Measurements from ENCODE around the gene UFD1.
A peak's percentile ranks its signal among the peaks of the same experiment; 100 is the strongest.

The UFD1 gene

GRCh38 chr22:19510919-19511341 lies 31.9 kb upstream of the UFD1 start:
- no peak for TF ChIP-seq TEAD4 (IDR thresholded peaks at IDR 0.05)
- TF ChIP-seq YY1 (IDR thresholded peaks at IDR 0.05; ENCODE audit: low read depth), result no peak
- TF ChIP-seq ZBTB7A (IDR thresholded peaks at IDR 0.05; ENCODE audit: low read depth), result no peak
- no peak for TF ChIP-seq USF1 (IDR thresholded peaks at IDR 0.05)
- no peak for TF ChIP-seq REST (IDR thresholded peaks at IDR 0.05; ENCODE audit: low read depth)
- no peak for TF ChIP-seq EP300 (IDR thresholded peaks at IDR 0.05; ENCODE audit: borderline replicate concordance)
- no peak for TF ChIP-seq RAD21 (IDR thresholded peaks at IDR 0.05; ENCODE audit: low read depth)
- TF ChIP-seq CREB1 (IDR thresholded peaks at IDR 0.05; ENCODE audit: low read depth), result no peak
- TF ChIP-seq TAF1 (IDR thresholded peaks at IDR 0.05; ENCODE audit: low read depth), result no peak
- TF ChIP-seq MAX (IDR thresholded peaks at IDR 0.05), result no peak
- TF ChIP-seq FOXM1 (IDR thresholded peaks at IDR 0.05; ENCODE audit: borderline replicate concordance, low read depth), result no peak
- TF ChIP-seq EGR1 (IDR thresholded peaks at IDR 0.05), result no peak
- TF ChIP-seq TCF12 (IDR thresholded peaks at IDR 0.05; ENCODE audit: low read depth), result no peak
- no peak for TF ChIP-seq CEBPB (IDR thresholded peaks at IDR 0.05)

- TF ChIP-seq TEAD4 (IDR thresholded peaks at IDR 0.05) (no peak), RAD21 (IDR thresholded peaks at IDR 0.05; ENCODE audit: low read depth) (no peak)
Measured at GRCh38 chr22:19509923-19510322, 30.9 kb upstream of the UFD1 start.

GRCh38 chr22:19509191-19509590 lies 30.2 kb upstream of the UFD1 start:
- no peak for TF ChIP-seq USF1 (IDR thresholded peaks at IDR 0.05)
- TF ChIP-seq REST (IDR thresholded peaks at IDR 0.05; ENCODE audit: low read depth), result peak; percentile 49
- no peak for TF ChIP-seq TCF12 (IDR thresholded peaks at IDR 0.05; ENCODE audit: low read depth)
- no peak for TF ChIP-seq FOXM1 (IDR thresholded peaks at IDR 0.05; ENCODE audit: borderline replicate concordance, low read depth)

- no peak for TF ChIP-seq NFIC (IDR thresholded peaks at IDR 0.05)
- no peak for TF ChIP-seq EGR1 (IDR thresholded peaks at IDR 0.05)
- no peak for TF ChIP-seq RAD21 (IDR thresholded peaks at IDR 0.05; ENCODE audit: low read depth)
- no peak for TF ChIP-seq TCF12 (IDR thresholded peaks at IDR 0.05; ENCODE audit: low read depth)
Measured at GRCh38 chr22:19508024-19508776, 29.2 kb upstream of the UFD1 start.

GRCh38 chr22:19507534-19507861 lies 28.5 kb upstream of the UFD1 start:
- TF ChIP-seq TAF1 (IDR thresholded peaks at IDR 0.05; ENCODE audit: low read depth) (no peak), REST (IDR thresholded peaks at IDR 0.05; ENCODE audit: low read depth) (no peak), FOXM1 (IDR thresholded peaks at IDR 0.05; ENCODE audit: borderline replicate concordance, low read depth) (no peak), EGR1 (IDR thresholded peaks at IDR 0.05) (no peak), CREB1 (IDR thresholded peaks at IDR 0.05; ENCODE audit: low read depth) (no peak), EP300 (IDR thresholded peaks at IDR 0.05; ENCODE audit: borderline replicate concordance) (no peak), RAD21 (IDR thresholded peaks at IDR 0.05; ENCODE audit: low read depth) (no peak), TCF12 (IDR thresholded peaks at IDR 0.05; ENCODE audit: low read depth) (no peak), CEBPB (IDR thresholded peaks at IDR 0.05) (no peak), ZBTB7A (IDR thresholded peaks at IDR 0.05; ENCODE audit: low read depth) (no peak), YY1 (IDR thresholded peaks at IDR 0.05; ENCODE audit: low read depth) (no peak)
